Ovary (tissue), 3 donors: Measurements from ENCODE around the gene SLCO2A1.

Experiments
- CTCF ChIP-seq, 3 donors: fragments of 450-650 bp in 2 of 3; fragments of 200-600 bp in 1 of 3; IDR thresholded peaks; one replicate each; pipeline versions ENCODE4 v1.5.1 to v1.8.0; 2016 to 2022; ENCODE audit warnings: antibody characterized with exemption in 3 of 3, mild to moderate bottlenecking in 1 of 3
- EP300 ChIP-seq: sonication (generic); formaldehyde crosslinking; IDR thresholded peaks from one replicate; pipeline ENCODE4 v1.6.1; 2017; ENCODE audit warnings: antibody characterized with exemption
- donor health status: DM: no; HTN: no; CAD: no.

- TF ChIP-seq CTCF (IDR thresholded peaks at IDR 0.05) = no peak
- TF ChIP-seq EP300 = no peak
Measured at GRCh38 chr3:134036291-134036690, 6.6 kb upstream of the SLCO2A1 start.
